Measurements from ENCODE around the gene LIMCH1.

GRCh38 chr4:41572956-41573355 lies 35.0 kb downstream of the LIMCH1 start:
- TF ChIP-seq CTCF (IDR thresholded peaks at IDR 0.05): no peak
- TF ChIP-seq POLR2A (IDR thresholded peaks at IDR 0.05): no peak
